ENCODE results near the gene PARP8. TPM values are rescaled to one million over a fixed set of nuclear protein-coding genes. Genes with fewer than 3 reads are reported as not detected.

The PARP8 gene
- total and polyA plus RNA-seq, 2 of the 8 experiments (the other 6 are each of a cell fraction or from before 2014, with no cell fraction given): 16.6 to 30.6 TPM

DNA sequence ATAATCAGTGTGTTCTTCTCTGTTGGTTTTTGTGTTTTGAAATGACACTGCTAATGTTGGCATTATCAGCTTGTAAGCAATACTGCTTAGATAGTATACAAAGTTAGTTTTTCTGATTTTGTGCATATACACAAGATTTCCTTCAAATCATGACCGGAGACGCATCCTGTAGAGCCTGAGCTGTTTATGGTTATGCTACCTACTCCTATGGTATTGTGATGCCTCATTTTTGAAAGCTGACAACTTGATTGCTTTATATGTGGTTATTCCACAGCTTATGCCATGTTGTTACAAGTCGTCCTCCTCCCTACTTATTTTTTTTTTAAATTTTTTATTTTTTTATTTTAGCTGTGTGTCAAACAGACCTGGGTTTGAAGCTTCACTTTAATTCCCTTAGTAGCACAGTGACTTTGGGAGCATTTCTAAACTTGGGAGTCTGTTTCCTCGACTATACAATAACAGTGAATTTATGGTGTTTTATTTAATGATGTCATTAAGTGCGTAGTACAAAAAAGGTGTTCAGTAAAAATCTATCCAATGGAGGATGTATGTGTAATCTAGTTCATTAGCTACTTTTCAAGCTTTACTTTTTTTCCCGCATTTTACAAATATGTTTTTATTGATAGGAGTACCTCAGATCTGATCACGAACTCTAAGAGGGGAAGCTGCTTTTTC, 59.5 kb downstream of the PARP8 start:
- ChIA-PET CTCF (ENCODE audit: partially characterized antibody) (interaction anchor here (0.8 to 1.6 kb wide), 5 partner anchors 8 to 200 kb away, joined by 3 to 6 read pairs (median 4); no protein-coding TSS in a partner anchor), POLR2A (ENCODE audit: partially characterized antibody) (interaction anchor here (0.9 to 1.9 kb wide), 2 partner anchors 17 to 58 kb away, joined by 4 to 8 read pairs; no protein-coding TSS in a partner anchor)
- H2BK120ac ChIP-seq (replicated peaks; ENCODE audit: low read depth, low read length): no peak overlapping the region
- no peak overlapping the region for H2AK5ac ChIP-seq (ENCODE audit: low read depth, low read length)
- no peaks in the 10 kb centered on the region for H3K23me2 ChIP-seq (ENCODE audit: low read depth, low read length)
- H3K9ac ChIP-seq (replicated peaks in 1 of 4; ENCODE audit: extremely low read depth in 1 of 4, low read depth in 3 of 4, low read length in 3 of 4): no peak overlapping the region
- H2AFZ ChIP-seq (ENCODE audit: low read length): no peak overlapping the region
- no peak overlapping the region for H3K14ac ChIP-seq (ENCODE audit: insufficient read length)
- peaks cover 0 to 6% (median 2%) of the 10 kb centered on the region in 4 experiments; a peak in 3 of 7 replicates for H3K4me1 ChIP-seq (replicated peaks in 1 of 4; ENCODE audit: control insufficient read depth in 3 of 4, insufficient read depth in 4 of 4, low read length in 3 of 4)
- peaks cover 3% of the 10 kb centered on the region; the same call in 1 of the 2 replicates for H3K79me1 ChIP-seq (ENCODE audit: low read depth, low read length)
- no peak overlapping the region for H4K5ac ChIP-seq (ENCODE audit: insufficient read length, low read depth, low read length)
- H2BK20ac ChIP-seq (ENCODE audit: low read length): no peak overlapping the region
- H3K79me2 ChIP-seq (ENCODE audit: control insufficient read depth in 1 of 2, insufficient read depth in 2 of 2, low read length in 2 of 2): peaks cover 0 to 97% of the 10 kb centered on the region in 2 experiments; a peak in 3 of 4 replicates
- no peak overlapping the region for H4K8ac ChIP-seq (ENCODE audit: extremely low read depth, insufficient read depth, low read length)
- no peaks in the 10 kb centered on the region for H3K36me3 ChIP-seq (ENCODE audit: control insufficient read depth in 2 of 4, insufficient read depth in 4 of 4, low read length in 3 of 4)
- H3K9me3 ChIP-seq (ENCODE audit: insufficient read depth in 2 of 2, low read depth in 1 of 2, low read length in 1 of 2): no peaks in the 10 kb centered on the region
- no peak overlapping the region for H3K4me3 ChIP-seq (ENCODE audit: extremely low read depth in 1 of 4, insufficient read depth in 2 of 4, low read depth in 3 of 4, low read length in 4 of 4)
- H4K20me1 ChIP-seq (replicated peaks in 1 of 2; ENCODE audit: control insufficient read depth in 1 of 2, insufficient read depth in 2 of 2, low read length in 2 of 2): peaks cover 2 to 3% of the 10 kb centered on the region in 2 experiments
- DNase-seq (ENCODE audit: low read depth in 1 of 2, low spot score in 2 of 2) (no peak), FAIRE-seq (no peak)
- H3K23ac ChIP-seq (ENCODE audit: insufficient read length): no peak overlapping the region
- no peak overlapping the region for H2BK12ac ChIP-seq (ENCODE audit: low read depth, low read length)
- no peak overlapping the region for H3K56ac ChIP-seq (replicated peaks; ENCODE audit: insufficient read length, low read depth, low read length)
- H2BK5ac ChIP-seq (ENCODE audit: low read depth, low read length): no peak overlapping the region
- H3K18ac ChIP-seq (ENCODE audit: extremely low read depth, low read length): no peak overlapping the region
- H2BK15ac ChIP-seq (ENCODE audit: low read length): no peak overlapping the region
- H4K91ac ChIP-seq (replicated peaks; ENCODE audit: insufficient read length, low read length): no peak overlapping the region
- H3K4me2 ChIP-seq (ENCODE audit: insufficient read depth in 1 of 2, low read depth in 2 of 2, low read length in 2 of 2): no peak overlapping the region
- no peaks in the 10 kb centered on the region for H3K27me3 ChIP-seq (replicated peaks in 1 of 4; ENCODE audit: control insufficient read depth in 3 of 4, extremely low read depth in 1 of 4, insufficient read depth in 3 of 4, low read length in 3 of 4)
- no peak overlapping the region for H3K4ac ChIP-seq (replicated peaks; ENCODE audit: insufficient read length, low read depth, low read length)
- WGBS, 2 experiments (ENCODE audit: extremely low coverage in 1 of 2, insufficient coverage in 1 of 2, insufficient read length in 1 of 2, insufficient replicate concordance in 2 of 2, low coverage in 1 of 2, low lambda C conversion rate in 2 of 2, missing lambda C conversion rate in 1 of 2): 86% methylated on average over 7 of the region's 7 CpGs; no CpG with 5 or more reads in 1 of the 2 experiments
- no peak overlapping the region for H3K27ac ChIP-seq (ENCODE audit: low read depth, low read length)
- no peak for TF ChIP-seq SIN3A (conservative IDR thresholded peaks at IDR 0.05 in 1 of 2, IDR thresholded peaks at IDR 0.05 in 1 of 2; ENCODE audit: low read depth in 1 of 2, low read length in 2 of 2)
- TF ChIP-seq HDAC2 (IDR thresholded peaks at IDR 0.05; ENCODE audit: borderline replicate concordance in 1 of 2, low read depth in 2 of 2, low read length in 2 of 2): no peak
- no peak for TF ChIP-seq SP4 (IDR thresholded peaks at IDR 0.05; ENCODE audit: low read length)
- no peak for TF ChIP-seq EGR1 (IDR thresholded peaks at IDR 0.05; ENCODE audit: borderline replicate concordance, low read depth, low read length)
- no peak for TF ChIP-seq SP2 (IDR thresholded peaks at IDR 0.05; ENCODE audit: low read length)
- TF ChIP-seq KDM4A (IDR thresholded peaks at IDR 0.05; ENCODE audit: low read depth, low read length, severe bottlenecking): no peak
- TF ChIP-seq TBP (IDR thresholded peaks at IDR 0.05; ENCODE audit: low read depth, low read length): no peak
- no peak for TF ChIP-seq SRF (IDR thresholded peaks at IDR 0.05; ENCODE audit: low read depth, low read length)
- no peak for TF ChIP-seq TCF12 (IDR thresholded peaks at IDR 0.05; ENCODE audit: low read depth, low read length)
- TF ChIP-seq, protein P1, sequence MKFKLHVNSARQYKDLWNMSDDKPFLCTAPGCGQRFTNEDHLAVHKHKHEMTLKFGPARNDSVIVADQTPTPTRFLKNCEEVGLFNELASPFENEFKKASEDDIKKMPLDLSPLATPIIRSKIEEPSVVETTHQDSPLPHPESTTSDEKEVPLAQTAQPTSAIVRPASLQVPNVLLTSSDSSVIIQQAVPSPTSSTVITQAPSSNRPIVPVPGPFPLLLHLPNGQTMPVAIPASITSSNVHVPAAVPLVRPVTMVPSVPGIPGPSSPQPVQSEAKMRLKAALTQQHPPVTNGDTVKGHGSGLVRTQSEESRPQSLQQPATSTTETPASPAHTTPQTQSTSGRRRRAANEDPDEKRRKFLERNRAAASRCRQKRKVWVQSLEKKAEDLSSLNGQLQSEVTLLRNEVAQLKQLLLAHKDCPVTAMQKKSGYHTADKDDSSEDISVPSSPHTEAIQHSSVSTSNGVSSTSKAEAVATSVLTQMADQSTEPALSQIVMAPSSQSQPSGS (IDR thresholded peaks at IDR 0.05; ENCODE audit: low read length): no peak
- no peak for TF ChIP-seq NRF1 (IDR thresholded peaks at IDR 0.05; ENCODE audit: low read depth, low read length)

Measured in H1 (cell line).